GM19035 (cell line): ENCODE data around the gene SIM1.

ENCODE experiments used
- ATAC-seq: cut with Tn5 transposase; IDR thresholded peaks from one replicate; pipeline ENCODE4 v1.9.1; 2021; ENCODE audit not compliant: unreplicated experiment

Gene SIM1

DNA sequence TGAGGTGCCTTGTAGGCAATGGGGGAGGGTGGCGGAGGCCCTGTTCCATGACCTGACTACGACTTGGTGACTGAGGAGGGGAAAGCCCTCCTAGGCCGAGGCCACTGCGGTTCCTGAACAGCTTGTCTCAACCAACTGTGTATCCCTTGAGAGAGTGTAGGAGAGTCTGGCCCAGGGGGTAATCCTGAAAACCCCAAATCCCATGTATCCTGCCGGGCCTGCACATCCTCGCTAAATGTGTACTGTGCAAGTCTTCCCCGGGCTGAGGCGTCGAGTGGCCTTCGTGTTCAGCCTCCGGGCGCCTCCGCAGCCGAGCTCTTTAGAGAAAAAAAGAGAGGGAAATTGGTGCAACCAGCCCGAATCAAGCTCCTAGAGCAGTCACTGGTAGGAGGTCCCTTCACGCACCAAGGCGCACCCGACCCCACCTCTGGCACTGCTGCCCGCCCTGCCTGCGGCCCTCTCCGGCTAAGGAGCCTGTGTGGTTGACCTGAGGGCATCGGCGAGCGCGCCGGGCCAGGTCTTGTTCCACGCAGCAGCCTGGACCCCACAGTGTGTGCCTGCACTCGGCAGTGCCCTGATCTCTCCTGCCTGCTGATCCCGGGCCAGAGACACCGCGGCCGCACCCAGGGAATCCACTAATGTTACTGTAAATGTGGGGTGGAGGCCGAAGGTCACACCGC lies 7.3 kb downstream of the SIM1 start:
- ATAC-seq, result no peak

DNA sequence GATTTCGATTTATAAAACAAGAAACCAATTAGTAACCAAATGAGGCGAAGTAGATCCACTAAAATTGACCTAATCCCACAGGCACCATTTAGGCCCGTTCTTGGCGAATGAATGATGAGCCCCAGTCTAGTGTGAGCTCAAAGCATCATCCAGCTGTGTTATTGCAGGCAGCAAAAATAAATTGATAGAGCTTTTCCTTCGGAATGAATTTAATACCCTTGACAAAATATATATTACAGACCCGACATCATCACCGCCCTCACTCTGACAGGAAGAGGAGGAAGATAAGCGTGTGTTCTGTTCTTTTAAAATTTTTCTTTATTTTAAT lies 7.8 kb downstream of the SIM1 start:
- ATAC-seq, result no peak

DNA sequence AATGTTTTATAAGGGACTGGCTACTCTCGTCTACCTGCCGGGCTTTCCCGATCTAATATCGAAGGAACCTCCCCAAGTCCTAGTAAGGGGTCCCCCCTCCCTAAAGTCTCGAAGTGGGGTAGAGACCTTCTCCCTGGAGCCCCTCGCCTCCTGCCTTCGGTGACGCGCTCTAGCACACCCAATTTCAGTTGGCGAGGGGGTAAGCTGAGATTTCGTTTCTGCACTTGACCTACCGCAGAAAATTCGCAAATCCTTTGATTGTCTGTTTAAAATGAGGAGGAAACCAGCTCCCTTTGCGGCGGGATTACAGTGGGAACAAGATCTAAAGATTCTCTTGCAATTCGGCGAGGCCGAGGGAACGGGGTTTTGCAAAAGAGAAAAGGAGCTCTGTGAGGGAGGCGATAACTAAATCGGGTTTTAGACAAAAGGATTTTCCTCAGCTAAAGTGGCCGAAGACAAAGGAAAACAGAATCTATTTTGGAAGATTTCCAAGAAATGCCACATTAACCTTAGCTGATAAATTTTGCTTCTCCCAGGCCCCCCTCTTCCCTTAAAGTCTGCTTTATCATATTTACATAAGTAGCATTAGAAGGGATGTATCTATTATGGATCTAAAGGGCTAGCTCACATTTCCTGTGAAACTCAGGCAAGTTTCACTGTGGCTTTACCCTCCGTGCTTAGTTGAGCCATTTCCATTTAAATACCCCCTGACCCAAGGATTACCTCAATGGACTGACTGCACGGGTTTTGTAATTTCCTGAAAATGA lies 8.4 kb downstream of the SIM1 start:
- no peak for ATAC-seq

DNA sequence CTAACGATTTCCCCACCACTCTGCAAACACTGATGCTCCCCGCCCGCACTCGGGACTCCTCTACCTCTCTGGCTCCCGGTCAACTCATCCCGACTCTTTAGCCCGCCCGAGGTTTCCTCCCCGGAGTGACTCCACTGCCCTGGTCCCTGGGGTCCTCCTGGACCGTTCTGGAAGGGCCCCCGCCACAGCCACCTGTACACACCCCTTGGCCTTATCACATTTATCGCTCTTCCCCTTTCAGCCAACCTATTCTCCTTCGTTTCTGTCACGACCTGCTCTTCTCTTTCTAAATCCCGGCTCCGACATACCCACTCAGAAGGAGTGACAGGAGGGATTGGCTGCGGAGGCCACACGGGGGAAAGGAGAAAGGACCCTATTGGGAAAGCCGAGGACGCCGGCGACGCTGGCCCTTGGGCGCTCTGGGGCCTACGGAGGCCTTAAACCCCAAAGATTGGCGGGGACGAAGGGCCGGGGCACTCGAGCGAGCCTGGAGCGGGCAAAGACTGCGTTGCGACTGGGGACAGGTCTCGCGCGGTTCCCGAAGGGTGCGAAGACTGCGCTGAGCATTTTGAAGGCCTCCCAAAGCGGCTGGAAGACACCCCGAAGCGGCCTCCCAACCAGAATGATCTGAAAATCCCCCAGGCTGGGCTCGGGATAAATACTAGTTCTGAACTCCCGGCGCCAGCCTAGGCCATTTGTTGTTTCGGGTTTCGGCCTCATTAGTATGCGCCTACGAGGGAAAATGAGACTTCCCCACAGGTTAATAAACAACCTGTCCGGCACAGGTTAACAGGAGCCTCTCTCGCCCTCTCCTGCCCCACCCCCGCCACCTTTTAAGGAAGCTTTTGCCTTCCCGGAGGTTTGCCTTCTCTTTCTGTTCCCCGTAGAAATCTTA lies 9.2 kb downstream of the SIM1 start:
- no peak for ATAC-seq

DNA sequence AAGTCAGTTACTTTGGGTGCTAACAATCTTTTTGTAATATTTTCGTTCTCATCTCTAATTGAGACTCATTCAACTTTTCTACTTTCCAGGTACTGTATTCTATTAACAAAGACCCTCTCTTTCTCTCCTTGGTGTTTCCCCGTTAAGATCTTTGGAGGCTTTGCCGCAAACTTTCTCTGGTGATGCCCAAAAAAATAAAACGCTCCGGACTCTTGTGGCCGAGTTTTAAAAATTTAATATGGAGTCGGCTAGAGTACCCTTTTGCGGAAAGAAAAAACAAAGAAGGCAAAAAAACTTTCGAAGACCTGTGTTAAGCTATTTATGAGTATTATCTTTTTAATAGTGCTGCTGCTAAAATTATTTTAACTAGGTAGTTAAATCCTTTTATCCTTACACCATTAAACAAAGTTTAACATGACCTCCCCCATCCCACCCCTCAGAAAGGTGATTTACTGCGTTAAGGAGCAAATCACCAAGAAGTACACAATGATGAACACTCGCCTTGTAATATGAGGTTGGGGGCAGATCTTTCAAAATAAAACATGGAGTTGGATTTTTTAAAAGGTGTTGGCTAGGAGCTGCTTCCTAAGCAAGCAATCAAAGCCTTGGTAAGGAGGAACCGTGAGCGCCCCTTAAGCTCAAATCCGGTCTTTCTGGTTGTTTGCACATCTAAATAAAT lies 10.0 kb downstream of the SIM1 start:
- ATAC-seq, result no peak

DNA sequence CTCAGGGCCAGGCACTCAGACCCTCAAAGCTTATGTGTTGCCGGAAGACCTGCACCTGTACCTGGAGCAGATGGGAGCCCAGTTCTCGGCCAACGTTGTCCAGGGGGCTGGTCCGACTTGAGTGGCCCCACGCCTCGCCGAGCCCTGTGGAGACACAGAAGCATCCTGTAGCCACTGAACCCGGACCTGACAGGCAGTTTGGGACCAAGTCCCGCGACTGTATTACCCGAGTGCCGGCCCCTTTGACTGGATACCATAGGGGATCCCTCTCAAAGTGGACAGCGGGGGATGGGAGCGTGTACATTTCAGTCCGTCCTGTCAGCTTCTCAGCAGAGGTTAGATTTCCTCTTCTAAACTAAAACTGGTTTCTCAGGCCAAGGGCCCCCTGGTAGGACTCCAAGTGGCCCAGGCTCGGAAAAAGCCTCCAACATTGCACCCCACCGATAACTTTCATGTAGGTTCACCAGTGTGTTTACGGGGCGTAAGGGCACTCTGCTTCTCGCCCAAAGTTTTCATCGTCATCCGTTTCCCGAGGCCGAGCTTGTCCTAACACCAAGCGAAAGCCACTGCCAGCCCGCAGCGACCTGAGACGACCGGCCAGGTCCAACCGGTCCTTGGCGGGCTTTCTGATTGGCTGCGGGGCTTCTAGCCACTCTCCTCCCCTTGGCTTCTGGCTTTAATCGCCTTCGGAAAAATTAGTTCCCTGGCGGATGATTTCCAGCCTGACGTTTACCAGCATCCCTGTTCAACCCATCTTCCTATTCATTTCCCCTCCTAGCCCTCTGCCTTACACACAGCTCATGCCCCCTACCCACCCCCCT lies 10.8 kb downstream of the SIM1 start:
- no peak for ATAC-seq

DNA sequence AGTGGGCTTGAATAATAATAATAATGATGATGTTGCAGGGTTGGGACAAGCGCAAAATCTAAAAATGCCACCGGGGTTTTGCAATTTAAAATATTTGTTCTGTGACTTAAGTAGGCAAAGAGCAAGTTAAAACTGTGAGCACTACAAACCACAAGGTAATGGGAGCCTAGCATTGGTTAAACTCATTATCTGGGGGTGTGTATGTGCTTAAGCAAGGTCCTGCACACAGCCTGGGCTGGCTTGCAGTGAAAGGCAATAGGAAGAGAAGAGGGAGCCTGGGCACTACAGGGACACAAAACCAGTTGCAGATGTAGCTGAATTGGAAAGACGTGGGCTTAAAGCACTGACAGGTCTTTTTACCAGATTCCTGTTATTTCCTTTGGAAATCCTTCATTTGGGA lies 11.7 kb downstream of the SIM1 start:
- ATAC-seq, result no peak

DNA sequence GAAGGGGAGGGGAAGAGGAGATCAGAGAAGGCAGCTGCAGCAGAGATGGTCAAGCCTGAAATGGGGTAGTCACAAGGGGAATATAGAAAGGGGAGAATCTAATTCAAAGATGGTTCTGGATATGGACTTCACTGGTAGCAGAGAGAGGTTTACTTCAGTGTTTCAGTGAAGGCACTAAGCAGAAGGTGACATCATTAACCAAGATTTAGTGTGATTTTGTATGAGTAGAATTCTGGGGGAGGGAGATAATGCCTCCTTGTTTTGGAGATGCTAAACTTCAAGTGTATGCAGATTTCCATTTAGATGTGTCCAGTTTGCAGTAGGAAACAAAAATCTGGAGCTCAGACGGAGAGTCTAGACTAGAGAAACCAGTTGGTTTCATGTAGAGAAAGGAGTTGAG lies 13.1 kb downstream of the SIM1 start:
- no peak for ATAC-seq

DNA sequence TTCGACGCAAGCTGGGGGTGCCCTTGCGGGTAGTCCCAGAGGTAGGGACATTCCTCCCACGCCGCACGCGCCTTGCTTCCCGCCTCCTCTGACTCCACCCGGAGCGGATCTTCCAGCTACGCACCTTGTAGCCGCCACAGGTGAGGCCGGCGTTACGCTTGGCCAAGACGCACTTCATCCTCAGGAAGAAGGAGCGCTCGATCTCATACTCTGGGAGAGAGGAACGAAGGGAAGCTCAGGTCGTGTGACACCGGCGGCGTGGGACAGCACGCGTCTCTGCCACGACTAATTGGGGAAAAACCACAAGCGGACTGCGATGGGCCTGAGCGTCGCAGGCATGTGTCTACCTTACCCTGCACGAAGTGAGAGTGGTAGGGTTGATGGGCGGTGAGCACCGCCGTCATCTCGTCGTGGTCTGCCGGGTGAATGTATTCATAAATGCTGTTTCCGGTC lies 15.5 kb downstream of the SIM1 start:
- no peak for ATAC-seq

DNA sequence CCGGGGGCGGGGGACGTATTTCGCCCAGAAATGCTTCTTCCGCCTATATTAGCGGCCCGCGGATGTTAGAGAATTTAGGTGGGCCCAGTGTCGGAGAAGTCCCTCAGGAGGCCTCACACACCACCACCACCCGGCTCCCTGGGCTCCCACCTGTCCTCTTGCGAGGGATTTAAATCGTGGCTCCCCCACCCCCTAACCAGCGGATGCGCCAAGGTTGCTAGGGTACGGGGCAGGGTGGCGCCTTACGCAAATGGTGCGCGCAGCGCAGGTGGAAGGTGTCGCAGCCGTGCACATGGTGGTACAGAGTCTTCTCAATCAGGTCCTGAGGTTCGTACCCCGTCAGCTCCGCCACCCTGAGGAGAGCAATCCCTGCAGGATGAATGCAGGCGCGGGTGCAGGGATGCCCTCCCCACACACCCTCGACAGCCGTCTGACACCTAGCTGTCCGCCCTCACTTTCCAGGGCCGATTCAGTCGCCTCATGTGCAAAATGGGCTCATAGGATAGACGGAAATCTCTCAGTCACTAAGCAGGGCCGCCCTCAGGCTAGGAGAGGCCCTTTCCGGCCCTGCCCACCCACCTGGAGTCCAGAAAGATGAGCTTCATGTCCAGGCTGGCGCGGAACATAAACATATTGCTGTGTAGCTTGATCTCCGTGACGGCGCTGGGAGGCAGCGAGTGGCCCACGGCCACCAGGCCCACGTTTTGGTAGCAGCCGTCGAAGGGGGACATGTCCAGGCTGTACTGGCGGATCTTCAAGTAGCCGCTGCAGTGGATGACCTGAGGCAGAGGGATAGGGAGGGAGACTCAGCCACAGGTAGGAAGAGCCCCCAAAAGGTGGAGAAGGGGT lies 16.6 kb downstream of the SIM1 start:
- ATAC-seq, result no peak

DNA sequence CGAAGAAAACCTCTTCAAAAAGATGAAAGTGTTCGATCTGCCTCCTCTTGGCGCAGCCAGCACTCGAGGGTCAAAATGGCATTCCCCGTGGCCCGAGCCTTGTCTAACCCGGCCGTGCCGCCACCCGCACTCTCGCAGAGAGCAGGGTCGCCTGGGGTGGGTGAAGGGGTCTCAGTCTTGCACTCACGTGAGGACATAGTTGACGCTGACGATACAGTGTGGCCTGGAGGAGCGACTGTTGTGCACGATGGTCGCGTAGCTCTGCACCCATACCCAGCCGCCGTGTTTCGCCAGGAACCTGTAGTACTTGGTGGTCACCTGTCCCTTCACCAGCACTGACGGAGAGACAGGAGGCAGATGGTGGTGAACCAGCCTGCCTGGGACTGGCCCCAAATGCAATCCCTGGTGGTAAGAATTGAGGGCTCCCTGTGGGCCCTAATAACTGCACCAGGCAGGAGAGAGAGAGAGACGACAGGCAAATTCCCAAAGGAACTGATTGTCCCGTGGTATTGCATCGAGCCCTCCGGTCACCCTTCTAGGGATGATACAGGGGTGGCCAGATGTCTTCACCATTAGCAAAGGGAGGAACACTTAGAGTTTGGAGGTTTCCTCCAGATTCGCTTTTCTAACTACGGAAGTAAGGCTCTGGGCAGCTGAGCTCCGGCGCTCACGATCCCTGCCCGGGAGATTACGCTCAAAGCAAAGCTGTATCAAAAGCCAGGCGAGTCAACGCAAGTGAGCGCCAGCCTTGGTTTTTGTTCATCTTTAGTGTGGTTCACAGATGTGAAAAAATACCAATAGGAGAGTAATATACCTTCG lies 17.4 kb downstream of the SIM1 start:
- no peak for ATAC-seq

DNA sequence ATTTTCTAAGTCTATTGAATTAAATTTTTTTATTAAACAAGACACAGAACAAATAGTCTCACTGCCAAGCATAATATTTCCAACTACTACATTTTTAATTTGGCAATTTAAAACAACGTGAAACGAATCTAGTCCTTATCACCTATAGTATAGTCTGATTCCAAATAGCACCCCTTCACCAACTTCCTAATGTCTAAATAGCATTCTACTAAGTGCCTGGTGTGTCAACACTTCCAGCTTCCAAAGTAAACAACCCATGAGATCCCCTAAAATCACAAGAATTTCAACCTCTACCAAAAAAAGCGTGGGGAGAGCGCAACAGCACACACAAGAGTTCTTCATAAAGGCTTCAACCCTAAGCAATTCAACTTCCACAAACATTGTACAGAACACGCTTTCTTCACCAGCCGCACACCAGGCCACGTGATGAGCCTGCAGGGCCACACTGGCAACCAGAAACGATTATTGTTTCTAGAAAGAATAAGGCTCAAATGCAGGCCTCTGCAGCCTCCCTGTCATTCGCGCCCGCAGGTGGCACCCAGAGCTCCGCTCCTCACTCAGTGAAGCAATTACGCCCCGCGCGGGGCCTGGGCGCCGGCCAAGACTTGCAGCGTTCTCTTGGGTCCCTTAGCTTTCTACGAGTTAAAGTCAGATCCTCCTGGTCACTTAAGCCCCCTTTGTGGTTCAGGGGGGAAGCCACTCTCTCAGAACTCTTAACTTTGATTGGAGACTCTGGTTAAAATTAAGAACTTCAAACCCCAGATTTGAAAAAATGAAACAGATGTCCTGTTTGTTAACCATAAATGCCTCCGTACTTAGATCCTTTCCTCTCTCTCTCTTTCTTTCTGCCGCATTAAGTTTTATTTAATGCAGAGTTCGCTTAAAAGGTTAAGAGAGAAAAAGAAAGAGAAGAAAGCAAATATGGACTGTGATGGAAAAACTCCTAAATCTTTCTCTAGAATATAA lies 18.3 kb downstream of the SIM1 start:
- peak; percentile 72 for ATAC-seq

DNA sequence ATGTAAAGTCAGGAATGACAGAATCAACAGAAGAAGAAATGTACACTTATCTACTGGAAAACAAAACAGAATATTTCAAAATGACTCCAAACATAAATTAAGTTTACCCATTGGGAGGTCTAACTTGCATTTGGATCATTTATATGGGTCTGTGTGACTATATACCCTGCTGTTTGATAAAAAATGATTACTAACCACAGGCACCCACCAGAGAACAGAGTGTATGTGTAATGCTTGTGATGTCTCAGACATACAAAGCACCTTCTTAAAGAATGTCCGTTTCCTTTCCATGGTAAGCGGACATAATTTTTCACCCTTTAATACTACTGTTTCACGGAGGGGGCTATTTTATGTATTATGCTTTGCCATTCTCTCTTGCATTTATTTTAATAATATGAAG lies 19.2 kb downstream of the SIM1 start:
- ATAC-seq, result no peak

DNA sequence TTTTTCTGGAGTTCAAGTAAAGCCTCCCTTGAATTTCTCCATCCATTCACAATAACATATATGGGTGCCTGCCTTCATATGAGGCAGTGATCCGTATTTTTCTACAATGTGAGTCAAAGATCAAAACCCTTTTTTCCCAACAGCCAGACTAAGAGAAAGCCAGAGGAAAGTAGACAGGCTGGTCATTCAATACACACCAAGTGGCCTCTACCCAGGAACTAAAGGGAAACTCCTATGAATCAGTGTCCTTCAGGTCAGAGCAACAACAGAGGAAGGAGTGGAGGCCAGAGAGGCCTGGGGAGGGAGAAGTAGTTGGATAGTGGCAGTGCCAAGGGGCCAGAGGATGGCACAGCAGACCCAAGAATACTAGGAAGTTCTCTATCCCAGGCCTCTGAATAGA lies 23.8 kb downstream of the SIM1 start:
- ATAC-seq, result no peak

DNA sequence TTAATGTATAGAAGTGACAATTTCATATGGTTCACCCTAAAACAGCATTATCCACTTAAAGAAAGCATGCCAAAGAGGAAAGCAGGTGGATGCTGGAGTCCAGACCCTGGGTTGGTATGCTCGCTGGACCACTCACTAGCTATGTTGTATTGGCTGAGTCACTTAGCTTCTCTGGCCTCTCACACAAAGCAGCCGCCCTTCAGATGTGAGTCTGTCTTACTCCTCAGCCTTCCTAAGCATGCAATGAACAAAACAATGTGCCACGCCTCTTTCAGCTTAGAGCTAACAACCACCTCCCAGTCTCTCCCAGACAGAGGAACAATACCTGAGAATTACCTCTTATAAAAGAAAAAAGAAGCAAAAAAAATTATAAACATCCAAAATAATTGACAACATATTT lies 29.4 kb downstream of the SIM1 start:
- ATAC-seq, result no peak

DNA sequence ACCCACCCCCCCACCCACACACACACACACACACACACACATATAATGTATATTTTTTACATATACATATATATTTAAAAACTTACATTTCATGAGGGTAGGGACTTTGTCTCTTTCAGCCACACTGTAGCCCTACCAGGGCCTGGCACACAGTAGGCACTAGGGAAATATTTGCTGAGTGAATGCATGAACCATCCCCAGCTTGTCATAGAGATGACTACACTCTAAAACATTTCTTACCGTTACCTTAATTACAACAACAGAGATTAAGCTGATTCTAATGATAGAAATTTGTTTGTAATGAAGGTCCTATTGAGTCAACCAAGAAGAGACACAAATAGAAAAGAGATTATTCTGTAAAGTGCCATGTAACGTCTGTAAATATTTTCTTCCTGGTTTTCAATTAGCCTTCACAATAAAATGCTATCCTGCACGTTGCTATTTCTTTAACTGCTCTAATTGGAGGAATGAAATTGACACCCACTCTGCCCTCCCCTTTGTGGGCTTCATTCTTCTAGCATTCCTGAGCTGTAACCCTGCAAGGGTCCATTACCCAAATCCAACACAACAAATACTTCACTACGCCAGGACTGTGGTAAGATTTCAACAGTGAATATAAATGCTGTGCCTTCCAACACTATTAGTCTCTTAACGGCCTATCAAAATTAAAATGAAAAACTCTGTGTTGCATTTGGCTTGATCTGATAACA lies 30.8 kb downstream of the SIM1 start:
- no peak for ATAC-seq

DNA sequence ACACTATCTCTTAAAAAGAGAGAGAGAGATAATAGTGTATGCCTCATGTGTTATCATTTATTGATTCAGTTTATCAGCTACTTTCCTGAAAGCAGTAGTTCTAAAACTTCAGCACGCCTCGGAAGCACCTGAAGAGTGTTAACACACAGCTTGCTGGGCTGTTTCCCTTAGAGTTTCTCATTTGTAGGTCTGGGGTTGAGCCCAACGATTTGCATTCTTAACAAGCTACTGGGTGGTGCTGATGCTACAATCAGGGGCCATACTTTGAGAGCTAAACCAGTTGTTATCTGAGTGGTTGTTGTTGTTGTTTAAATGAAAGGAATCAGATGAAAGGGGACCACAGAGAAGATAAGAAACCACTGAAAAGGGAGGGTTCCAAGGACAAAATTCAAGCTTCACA lies 32.6 kb downstream of the SIM1 start:
- no peak for ATAC-seq
